NCI-H345 (cell line): ENCODE measurements around the gene FRMPD4.
A peak's percentile ranks its signal among the peaks of the same experiment; 100 is the strongest.

Experiments used
- DNase-seq: peaks from one replicate; lab custom pipeline; 2025; lab: John Stamatoyannopoulos, UW

The FRMPD4 gene

GRCh38 chrX:12301288-12301687 is 163.0 kb downstream of the FRMPD4 start:
- DNase-seq = no peak

GRCh38 chrX:12304261-12304660 is 166.0 kb downstream of the FRMPD4 start:
- DNase-seq = no peak

- peak; percentile 21 for DNase-seq
Observed at GRCh38 chrX:12307961-12308360, 169.7 kb downstream of the FRMPD4 start.

GRCh38 chrX:12308420-12308819 is 170.1 kb downstream of the FRMPD4 start:
- peak; percentile 57 for DNase-seq

GRCh38 chrX:12309040-12309743 is 170.9 kb downstream of the FRMPD4 start:
- DNase-seq = peak; percentile 71

- DNase-seq = peak; percentile 41
Observed at GRCh38 chrX:12309744-12310076, 171.4 kb downstream of the FRMPD4 start.

GRCh38 chrX:12314651-12315050 is 176.4 kb downstream of the FRMPD4 start:
- DNase-seq = no peak

GRCh38 chrX:12315526-12315925 is 177.3 kb downstream of the FRMPD4 start:
- DNase-seq = no peak

GRCh38 chrX:12319003-12319519 is 180.8 kb downstream of the FRMPD4 start:
- no peak for DNase-seq

- no peak for DNase-seq
Observed at GRCh38 chrX:12319992-12320391, 181.7 kb downstream of the FRMPD4 start.

- no peak for DNase-seq
Observed at GRCh38 chrX:12322031-12322430, 183.8 kb downstream of the FRMPD4 start.

- no peak for DNase-seq
Observed at GRCh38 chrX:12325171-12325570, 186.9 kb downstream of the FRMPD4 start.

- no peak for DNase-seq
Observed at GRCh38 chrX:12327836-12328235, 189.6 kb downstream of the FRMPD4 start.

GRCh38 chrX:12329476-12329875 is 191.2 kb downstream of the FRMPD4 start:
- DNase-seq = no peak

GRCh38 chrX:12330841-12331240 is 192.6 kb downstream of the FRMPD4 start:
- DNase-seq = no peak

GRCh38 chrX:12332786-12333347 is 194.6 kb downstream of the FRMPD4 start:
- no peak for DNase-seq

GRCh38 chrX:12339921-12340320 is 201.6 kb downstream of the FRMPD4 start:
- no peak for DNase-seq

GRCh38 chrX:12344954-12345353 is 206.7 kb downstream of the FRMPD4 start:
- no peak for DNase-seq

- DNase-seq = no peak
Observed at GRCh38 chrX:12349201-12349600, 210.9 kb downstream of the FRMPD4 start.

GRCh38 chrX:12352922-12353321 is 214.6 kb downstream of the FRMPD4 start:
- DNase-seq = no peak

GRCh38 chrX:12360383-12360782 is 222.1 kb downstream of the FRMPD4 start:
- DNase-seq = no peak

- no peak for DNase-seq
Observed at GRCh38 chrX:12360986-12361598, 222.8 kb downstream of the FRMPD4 start.

GRCh38 chrX:12363216-12363615 is 224.9 kb downstream of the FRMPD4 start:
- DNase-seq = no peak
